GM23338 (cell line): ENCODE data around the gene RALGPS1. TPM values are rescaled to one million over a fixed set of nuclear protein-coding genes. Genes with fewer than 3 reads are reported as not detected.
A peak's percentile ranks its signal among the peaks of the same experiment; 100 is the strongest.

Experiments used
- ATAC-seq: fragments of 200-7000 bp; cut with Tn5 transposase; 3 replicates; pipeline ENCODE4 v1.9.1; 2020
- DNase-seq: peaks from one replicate; pipeline ENCODE4 v3.0.0-alpha.2; 2015; ENCODE audit warnings: low spot score
- H2AFZ ChIP-seq: fragments of 200-600 bp; sonication (generic); 2 replicates; pipeline ENCODE4 v1.8.0; 2016; ENCODE audit warnings: antibody characterized with exemption, mild to moderate bottlenecking, moderate library complexity
- H3F3A ChIP-seq: fragments of 200-600 bp; sonication (generic); replicated peaks from 2 replicates; pipeline ENCODE4 v1.8.0; 2017; ENCODE audit warnings: antibody characterized with exemption, mixed run types, low read depth
- H3K27ac ChIP-seq: fragments of 200-600 bp; sonication (generic); 2 replicates; pipeline ENCODE4 v1.6.1; 2016; ENCODE audit warnings: low read depth
- H3K27me3 ChIP-seq: fragments of 200-600 bp; sonication (generic); 2 replicates; pipeline ENCODE4 v1.8.0; 2016; ENCODE audit warnings: mild to moderate bottlenecking, mixed run types, moderate library complexity; ENCODE audit not compliant: insufficient read depth
- H3K36me3 ChIP-seq: fragments of 200-600 bp; sonication (generic); 2 replicates; pipeline ENCODE4 v1.8.0; 2016; ENCODE audit warnings: mild to moderate bottlenecking; ENCODE audit not compliant: insufficient read depth
- H3K4me1 ChIP-seq: fragments of 200-600 bp; sonication (generic); 2 replicates; pipeline ENCODE4 v1.8.0; 2016; ENCODE audit warnings: mild to moderate bottlenecking, moderate library complexity; ENCODE audit not compliant: insufficient read depth
- H3K4me2 ChIP-seq: fragments of 200-600 bp; sonication (generic); 2 replicates; pipeline ENCODE4 v1.7.1; 2017; ENCODE audit warnings: mixed run types
- H3K4me3 ChIP-seq: fragments of 200-600 bp; sonication (generic); 2 replicates; pipeline ENCODE4 v1.6.1; 2016; ENCODE audit warnings: mixed run types
- H3K79me2 ChIP-seq: fragments of 200-600 bp; sonication (generic); replicated peaks from 2 replicates; pipeline ENCODE4 v1.8.0; 2017; ENCODE audit warnings: mild to moderate bottlenecking; ENCODE audit not compliant: insufficient read depth
- H3K9me2 ChIP-seq: fragments of 200-600 bp; sonication (generic); 2 replicates; pipeline ENCODE4 v1.8.0; 2017; ENCODE audit not compliant: insufficient read depth
- H4K20me1 ChIP-seq: fragments of 200-600 bp; sonication (generic); replicated peaks from 2 replicates; pipeline ENCODE4 v1.8.0; 2017; ENCODE audit warnings: mild to moderate bottlenecking; ENCODE audit not compliant: insufficient read depth
- H3K27ac Mint-ChIP-seq: 2 replicates; pipeline ENCODE4 v1.8.0; 2020; ENCODE audit warnings: inconsistent platforms, mild to moderate bottlenecking, moderate library complexity, mixed read lengths
- H3K27me3 Mint-ChIP-seq: 3 replicates; pipeline ENCODE4 v1.8.0; 2022; ENCODE audit warnings: low read depth, mild to moderate bottlenecking, moderate library complexity, mixed read lengths, inconsistent platforms; ENCODE audit not compliant: insufficient read depth, poor library complexity
- H3K36me3 Mint-ChIP-seq: 3 replicates; pipeline ENCODE4 v1.8.0; 2021; ENCODE audit warnings: low read depth, mild to moderate bottlenecking, inconsistent platforms, moderate library complexity, mixed read lengths
- H3K4me1 Mint-ChIP-seq: 3 replicates; pipeline ENCODE4 v1.8.0; 2020; ENCODE audit warnings: mild to moderate bottlenecking, inconsistent platforms, mixed read lengths
- H3K4me3 Mint-ChIP-seq: 3 replicates; pipeline ENCODE4 v1.8.0; 2021; ENCODE audit warnings: moderate library complexity, mild to moderate bottlenecking, inconsistent platforms, mixed read lengths
- H3K9me3 Mint-ChIP-seq: 3 replicates; pipeline ENCODE4 v1.8.0; 2020; ENCODE audit warnings: moderate library complexity, mild to moderate bottlenecking, inconsistent platforms, mixed read lengths
- CREB1 ChIP-seq: fragments of 250-450 bp; sonication (Bioruptor Pico); IDR thresholded peaks from 2 replicates; pipeline ENCODE4 v1.5.0; 2020; ENCODE audit warnings: low read depth, mild to moderate bottlenecking, moderate library complexity
- EZH2 ChIP-seq: fragments of 200-600 bp; sonication (generic); IDR thresholded peaks from one replicate; pipeline ENCODE4 v1.8.0; 2017; ENCODE audit warnings: antibody characterized with exemption, mild to moderate bottlenecking, low read depth; ENCODE audit not compliant: unreplicated experiment
- EZH2phosphoT487 ChIP-seq: fragments of 200-600 bp; sonication (generic); IDR thresholded peaks from one replicate; pipeline ENCODE4 v1.8.1; 2018; ENCODE audit warnings: antibody characterized with exemption; ENCODE audit not compliant: unreplicated experiment
- JUNB ChIP-seq: IDR thresholded peaks from one replicate; pipeline ENCODE4 v1.6.1; 2016; ENCODE audit warnings: antibody characterized with exemption; ENCODE audit not compliant: unreplicated experiment
- NANOG ChIP-seq: IDR thresholded peaks from 2 replicates; pipeline ENCODE4 v1.6.1; 2016; ENCODE audit warnings: antibody characterized with exemption, borderline replicate concordance
- STAT1 ChIP-seq: IDR thresholded peaks from one replicate; pipeline ENCODE4 v1.6.1; 2016; ENCODE audit warnings: antibody characterized with exemption; ENCODE audit not compliant: unreplicated experiment
- ZNF114 ChIP-seq: fragments of 250-450 bp; sonication (Bioruptor Pico); IDR thresholded peaks from 2 replicates; pipeline ENCODE4 v1.5.0; 2020; ENCODE audit warnings: mild to moderate bottlenecking, moderate library complexity
- ZNF331 ChIP-seq: fragments of 250-450 bp; sonication (Bioruptor Pico); IDR thresholded peaks from 2 replicates; pipeline ENCODE4 v1.5.0; 2020; ENCODE audit warnings: low read depth, mild to moderate bottlenecking, moderate library complexity
- polyA plus RNA-seq: library from polyadenylated mRNA; unstranded; fragments of >200 nt; fragmentation: Nextera tagmentation; extraction: Ambion mirVana; gene quantifications from 2 replicates; pipeline ENCODE4 v1.2.1, GENCODE V29; 2016
- total RNA-seq: library from RNA; depleted of rRNA; stranded (reverse); fragments of >200 nt; shearing (Covaris generic); gene quantifications from 2 replicates; pipeline ENCODE4 v1.2.3, GENCODE V29; 2014
- TF ChIP-seq, protein P1 (sequence below): fragments of 250-450 bp; sonication (Bioruptor Pico); IDR thresholded peaks from 2 replicates; pipeline ENCODE4 v1.5.0; 2020; ENCODE audit warnings: mild to moderate bottlenecking, moderate library complexity
- TF ChIP-seq, protein P2 (sequence below): IDR thresholded peaks from one replicate; pipeline ENCODE4 v1.6.1; 2018; ENCODE audit warnings: antibody characterized with exemption; ENCODE audit not compliant: unreplicated experiment

Gene RALGPS1
- total and polyA plus RNA-seq, 2 experiments from 2014 or later = 18.2 to 57.1 TPM

DNA sequence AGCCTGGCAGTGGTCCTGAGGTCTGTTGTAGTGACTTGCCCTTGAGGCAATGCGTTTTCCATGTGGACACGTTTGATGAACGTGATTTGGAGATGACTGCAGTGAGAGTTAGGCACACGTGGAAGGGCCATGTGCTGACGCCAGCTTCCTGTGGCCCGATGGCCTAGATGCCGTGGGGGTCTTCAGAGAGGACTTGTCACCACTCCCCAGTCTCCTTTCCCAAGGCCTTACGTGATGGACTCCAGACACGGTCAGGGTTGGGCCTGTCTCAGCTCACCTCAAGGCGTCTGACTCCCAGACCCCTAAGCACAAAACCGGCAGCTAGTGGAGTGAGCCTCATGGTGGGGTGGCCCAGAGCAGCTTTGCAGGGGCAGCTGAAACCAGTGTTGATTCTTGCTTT is 115.0 kb downstream of the RALGPS1 start (continued):
- no peak for TF ChIP-seq EZH2phosphoT487
- no peak for TF ChIP-seq NANOG
- no peak for TF ChIP-seq ZNF114
- no peak for TF ChIP-seq ZNF331 (CRISPR knock-in tag)
- no peak for TF ChIP-seq EZH2

DNA sequence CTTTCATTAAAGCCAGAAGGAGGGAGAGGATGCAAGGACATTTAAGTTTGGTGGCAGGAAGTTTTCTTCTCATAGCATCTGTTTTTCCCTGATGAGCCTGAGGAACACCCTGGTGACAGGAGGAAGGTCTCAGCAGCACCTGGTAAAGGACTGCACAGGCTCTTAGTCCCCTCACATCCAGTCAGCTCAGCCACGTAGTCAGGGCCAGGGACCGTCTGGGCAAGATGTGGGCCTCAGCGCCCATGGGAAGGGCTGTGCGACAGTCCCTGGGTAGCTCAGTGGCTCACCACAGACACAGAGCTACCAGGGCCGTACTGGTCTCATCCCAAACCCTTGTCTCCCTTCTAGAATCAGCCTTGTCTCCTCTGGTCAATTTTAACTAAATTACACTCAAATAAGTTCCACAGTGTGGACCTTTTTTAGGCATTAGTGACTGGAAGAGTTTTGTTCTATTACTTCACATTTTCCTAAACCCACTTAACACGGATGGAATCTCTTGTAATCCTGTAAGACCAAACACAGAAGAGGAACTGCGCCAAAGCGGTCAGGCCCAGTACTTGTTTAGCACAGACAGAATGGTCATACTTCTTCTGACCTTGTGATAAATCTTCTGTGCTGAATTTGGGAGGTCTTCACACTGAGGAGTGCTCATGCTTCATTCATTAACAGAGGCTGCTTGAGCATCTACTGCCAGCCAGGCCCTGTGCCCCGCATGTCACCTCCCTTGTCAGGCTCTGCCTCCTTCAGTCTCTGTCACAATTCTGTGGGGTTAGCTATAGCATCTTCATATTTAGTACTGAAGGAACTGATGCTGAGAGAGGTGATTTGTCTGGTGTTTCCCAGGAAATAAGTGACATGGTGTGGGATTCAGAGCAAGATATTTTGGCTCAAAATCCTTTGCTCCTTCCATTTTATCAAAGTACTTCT is 116.5 kb downstream of the RALGPS1 start:
- H3K79me2 ChIP-seq = no peaks in the 10 kb centered on the region
- TF ChIP-seq JUNB (peak; percentile 54), CREB1 (no peak)
- H3F3A ChIP-seq = no peaks in the 10 kb centered on the region
- peaks cover 11% of the 10 kb centered on the region for H3K4me1 Mint-ChIP-seq
- no peaks in the 10 kb centered on the region for H3K27me3 ChIP-seq
- H3K9me3 Mint-ChIP-seq = no peaks in the 10 kb centered on the region
- H3K4me3 ChIP-seq = no peak overlapping the region
- H3K27ac Mint-ChIP-seq = no peak overlapping the region
- peak; percentile 43; the same call in 2 of the 3 replicates for ATAC-seq
- no peaks in the 10 kb centered on the region for H3K36me3 ChIP-seq
- no peak for DNase-seq
- H4K20me1 ChIP-seq = peaks cover 9% of the 10 kb centered on the region; the same call in 1 of the 2 replicates
- H2AFZ ChIP-seq = no peak overlapping the region
- no peak overlapping the region for H3K27ac ChIP-seq
- H3K4me3 Mint-ChIP-seq = no peak overlapping the region
- H3K27me3 Mint-ChIP-seq = peaks cover 2% of the 10 kb centered on the region
- no peaks in the 10 kb centered on the region for H3K36me3 Mint-ChIP-seq
- no peaks in the 10 kb centered on the region for H3K9me2 ChIP-seq
- H3K4me2 ChIP-seq = no peak overlapping the region
- H3K4me1 ChIP-seq = peaks cover 9% of the 10 kb centered on the region; the same call in 1 of the 2 replicates

GRCh38 chr9:127032256-127032655 is 117.7 kb downstream of the RALGPS1 start:
- Mint-ChIP-seq H3K27ac (no peak overlapping the region), H3K36me3 (no peaks in the 10 kb centered on the region), H3K4me3 (no peak overlapping the region), H3K4me1 (peaks cover 4% of the 10 kb centered on the region), H3K9me3 (no peaks in the 10 kb centered on the region), H3K27me3 (peaks cover 2% of the 10 kb centered on the region)
- no peaks in the 10 kb centered on the region for H3F3A ChIP-seq
- H3K9me2 ChIP-seq = no peaks in the 10 kb centered on the region
- H2AFZ ChIP-seq = no peak overlapping the region
- no peaks in the 10 kb centered on the region for H3K36me3 ChIP-seq
- no peaks in the 10 kb centered on the region for H3K27me3 ChIP-seq
- H3K4me3 ChIP-seq = no peak overlapping the region
- no peaks in the 10 kb centered on the region for H3K79me2 ChIP-seq
- H3K4me1 ChIP-seq = peaks cover 6% of the 10 kb centered on the region; the same call in 1 of the 2 replicates
- H3K4me2 ChIP-seq = no peak overlapping the region
- ATAC-seq = no peak
- H3K27ac ChIP-seq = no peak overlapping the region
- no peak for DNase-seq
- peaks cover 6% of the 10 kb centered on the region; the same call in 1 of the 2 replicates for H4K20me1 ChIP-seq
- TF ChIP-seq, protein P1, sequence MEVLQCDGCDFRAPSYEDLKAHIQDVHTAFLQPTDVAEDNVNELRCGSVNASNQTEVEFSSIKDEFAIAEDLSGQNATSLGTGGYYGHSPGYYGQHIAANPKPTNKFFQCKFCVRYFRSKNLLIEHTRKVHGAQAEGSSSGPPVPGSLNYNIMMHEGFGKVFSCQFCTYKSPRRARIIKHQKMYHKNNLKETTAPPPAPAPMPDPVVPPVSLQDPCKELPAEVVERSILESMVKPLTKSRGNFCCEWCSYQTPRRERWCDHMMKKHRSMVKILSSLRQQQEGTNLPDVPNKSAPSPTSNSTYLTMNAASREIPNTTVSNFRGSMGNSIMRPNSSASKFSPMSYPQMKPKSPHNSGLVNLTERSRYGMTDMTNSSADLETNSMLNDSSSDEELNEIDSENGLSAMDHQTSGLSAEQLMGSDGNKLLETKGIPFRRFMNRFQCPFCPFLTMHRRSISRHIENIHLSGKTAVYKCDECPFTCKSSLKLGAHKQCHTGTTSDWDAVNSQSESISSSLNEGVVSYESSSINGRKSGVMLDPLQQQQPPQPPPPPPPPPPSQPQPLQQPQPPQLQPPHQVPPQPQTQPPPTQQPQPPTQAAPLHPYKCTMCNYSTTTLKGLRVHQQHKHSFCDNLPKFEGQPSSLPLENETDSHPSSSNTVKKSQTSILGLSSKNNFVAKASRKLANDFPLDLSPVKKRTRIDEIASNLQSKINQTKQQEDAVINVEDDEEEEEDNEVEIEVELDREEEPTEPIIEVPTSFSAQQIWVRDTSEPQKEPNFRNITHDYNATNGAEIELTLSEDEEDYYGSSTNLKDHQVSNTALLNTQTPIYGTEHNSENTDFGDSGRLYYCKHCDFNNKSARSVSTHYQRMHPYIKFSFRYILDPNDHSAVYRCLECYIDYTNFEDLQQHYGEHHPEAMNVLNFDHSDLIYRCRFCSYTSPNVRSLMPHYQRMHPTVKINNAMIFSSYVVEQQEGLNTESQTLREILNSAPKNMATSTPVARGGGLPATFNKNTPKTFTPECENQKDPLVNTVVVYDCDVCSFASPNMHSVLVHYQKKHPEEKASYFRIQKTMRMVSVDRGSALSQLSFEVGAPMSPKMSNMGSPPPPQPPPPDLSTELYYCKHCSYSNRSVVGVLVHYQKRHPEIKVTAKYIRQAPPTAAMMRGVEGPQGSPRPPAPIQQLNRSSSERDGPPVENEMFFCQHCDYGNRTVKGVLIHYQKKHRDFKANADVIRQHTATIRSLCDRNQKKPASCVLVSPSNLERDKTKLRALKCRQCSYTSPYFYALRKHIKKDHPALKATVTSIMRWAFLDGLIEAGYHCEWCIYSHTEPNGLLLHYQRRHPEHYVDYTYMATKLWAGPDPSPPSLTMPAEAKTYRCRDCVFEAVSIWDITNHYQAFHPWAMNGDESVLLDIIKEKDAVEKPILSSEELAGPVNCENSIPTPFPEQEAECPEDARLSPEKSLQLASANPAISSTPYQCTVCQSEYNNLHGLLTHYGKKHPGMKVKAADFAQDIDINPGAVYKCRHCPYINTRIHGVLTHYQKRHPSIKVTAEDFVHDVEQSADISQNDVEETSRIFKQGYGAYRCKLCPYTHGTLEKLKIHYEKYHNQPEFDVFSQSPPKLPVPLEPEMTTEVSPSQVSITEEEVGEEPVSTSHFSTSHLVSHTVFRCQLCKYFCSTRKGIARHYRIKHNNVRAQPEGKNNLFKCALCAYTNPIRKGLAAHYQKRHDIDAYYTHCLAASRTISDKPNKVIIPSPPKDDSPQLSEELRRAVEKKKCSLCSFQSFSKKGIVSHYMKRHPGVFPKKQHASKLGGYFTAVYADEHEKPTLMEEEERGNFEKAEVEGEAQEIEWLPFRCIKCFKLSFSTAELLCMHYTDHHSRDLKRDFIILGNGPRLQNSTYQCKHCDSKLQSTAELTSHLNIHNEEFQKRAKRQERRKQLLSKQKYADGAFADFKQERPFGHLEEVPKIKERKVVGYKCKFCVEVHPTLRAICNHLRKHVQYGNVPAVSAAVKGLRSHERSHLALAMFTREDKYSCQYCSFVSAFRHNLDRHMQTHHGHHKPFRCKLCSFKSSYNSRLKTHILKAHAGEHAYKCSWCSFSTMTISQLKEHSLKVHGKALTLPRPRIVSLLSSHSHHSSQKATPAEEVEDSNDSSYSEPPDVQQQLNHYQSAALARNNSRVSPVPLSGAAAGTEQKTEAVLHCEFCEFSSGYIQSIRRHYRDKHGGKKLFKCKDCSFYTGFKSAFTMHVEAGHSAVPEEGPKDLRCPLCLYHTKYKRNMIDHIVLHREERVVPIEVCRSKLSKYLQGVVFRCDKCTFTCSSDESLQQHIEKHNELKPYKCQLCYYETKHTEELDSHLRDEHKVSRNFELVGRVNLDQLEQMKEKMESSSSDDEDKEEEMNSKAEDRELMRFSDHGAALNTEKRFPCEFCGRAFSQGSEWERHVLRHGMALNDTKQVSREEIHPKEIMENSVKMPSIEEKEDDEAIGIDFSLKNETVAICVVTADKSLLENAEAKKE (CRISPR knock-in tag) = no peak
- TF ChIP-seq ZNF331 (CRISPR knock-in tag) = no peak
- TF ChIP-seq, protein P2, sequence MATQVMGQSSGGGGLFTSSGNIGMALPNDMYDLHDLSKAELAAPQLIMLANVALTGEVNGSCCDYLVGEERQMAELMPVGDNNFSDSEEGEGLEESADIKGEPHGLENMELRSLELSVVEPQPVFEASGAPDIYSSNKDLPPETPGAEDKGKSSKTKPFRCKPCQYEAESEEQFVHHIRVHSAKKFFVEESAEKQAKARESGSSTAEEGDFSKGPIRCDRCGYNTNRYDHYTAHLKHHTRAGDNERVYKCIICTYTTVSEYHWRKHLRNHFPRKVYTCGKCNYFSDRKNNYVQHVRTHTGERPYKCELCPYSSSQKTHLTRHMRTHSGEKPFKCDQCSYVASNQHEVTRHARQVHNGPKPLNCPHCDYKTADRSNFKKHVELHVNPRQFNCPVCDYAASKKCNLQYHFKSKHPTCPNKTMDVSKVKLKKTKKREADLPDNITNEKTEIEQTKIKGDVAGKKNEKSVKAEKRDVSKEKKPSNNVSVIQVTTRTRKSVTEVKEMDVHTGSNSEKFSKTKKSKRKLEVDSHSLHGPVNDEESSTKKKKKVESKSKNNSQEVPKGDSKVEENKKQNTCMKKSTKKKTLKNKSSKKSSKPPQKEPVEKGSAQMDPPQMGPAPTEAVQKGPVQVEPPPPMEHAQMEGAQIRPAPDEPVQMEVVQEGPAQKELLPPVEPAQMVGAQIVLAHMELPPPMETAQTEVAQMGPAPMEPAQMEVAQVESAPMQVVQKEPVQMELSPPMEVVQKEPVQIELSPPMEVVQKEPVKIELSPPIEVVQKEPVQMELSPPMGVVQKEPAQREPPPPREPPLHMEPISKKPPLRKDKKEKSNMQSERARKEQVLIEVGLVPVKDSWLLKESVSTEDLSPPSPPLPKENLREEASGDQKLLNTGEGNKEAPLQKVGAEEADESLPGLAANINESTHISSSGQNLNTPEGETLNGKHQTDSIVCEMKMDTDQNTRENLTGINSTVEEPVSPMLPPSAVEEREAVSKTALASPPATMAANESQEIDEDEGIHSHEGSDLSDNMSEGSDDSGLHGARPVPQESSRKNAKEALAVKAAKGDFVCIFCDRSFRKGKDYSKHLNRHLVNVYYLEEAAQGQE = no peak
- TF ChIP-seq ZNF114 = no peak
- TF ChIP-seq EZH2 = no peak
- no peak for TF ChIP-seq STAT1
